SU-DHL-6 (cell line): ENCODE data around the gene SYTL5.

Source experiments
- H2AFZ ChIP-seq: fragments of 200-600 bp; sonication (generic); 2 replicates; pipeline ENCODE4 v1.6.1; 2014; ENCODE audit warnings: low read depth, mild to moderate bottlenecking, moderate library complexity, mixed read lengths, antibody characterized with exemption, low read length; ENCODE audit not compliant: severe bottlenecking
- H3F3A ChIP-seq: fragments of 200-600 bp; shearing (Covaris generic); 2 replicates; pipeline ENCODE4 v1.6.0; 2016; ENCODE audit warnings: antibody characterized with exemption, mild to moderate bottlenecking; ENCODE audit not compliant: insufficient read depth
- H3K27ac ChIP-seq: fragments of 200-600 bp; sonication (generic); 2 replicates; pipeline ENCODE4 v1.5.1; 2016; ENCODE audit warnings: low read depth, mild to moderate bottlenecking, low read length, moderate library complexity, mixed read lengths
- H3K27me3 ChIP-seq: fragments of 200-600 bp; sonication (generic), shearing (Covaris generic); 2 replicates; pipeline ENCODE4 v1.6.0; 2014; ENCODE audit warnings: mild to moderate bottlenecking, low read length
- H3K36me3 ChIP-seq: fragments of 200-600 bp; sonication (generic); 2 replicates; pipeline ENCODE4 v1.6.1; 2014; ENCODE audit warnings: mild to moderate bottlenecking, low read length, mixed read lengths
- H3K4me2 ChIP-seq: fragments of 300-600, 200-600 bp; shearing (Covaris generic), sonication (generic); 2 replicates; pipeline ENCODE4 v1.6.0; 2014; ENCODE audit warnings: low read length, low read depth, mild to moderate bottlenecking; ENCODE audit not compliant: poor library complexity, severe bottlenecking
- H3K4me3 ChIP-seq: fragments of 200-600 bp; sonication (generic); 2 replicates; pipeline ENCODE4 v1.5.1; 2014; ENCODE audit warnings: antibody characterized with exemption, low read length, mild to moderate bottlenecking, mixed read lengths; ENCODE audit not compliant: insufficient read depth, poor library complexity, severe bottlenecking
- H3K79me2 ChIP-seq: fragments of 200-600 bp; sonication (generic); 2 replicates; pipeline ENCODE4 v1.6.1; 2014; ENCODE audit warnings: mild to moderate bottlenecking, low read length, moderate library complexity; ENCODE audit not compliant: insufficient read depth
- H3K9ac ChIP-seq: fragments of 200-600 bp; sonication (generic); 2 replicates; pipeline ENCODE4 v1.7.0; 2014; ENCODE audit warnings: mild to moderate bottlenecking, low read length
- H3K9me2 ChIP-seq: fragments of 200-600 bp; sonication (generic); replicated peaks from 2 replicates; pipeline ENCODE4 v1.6.1; 2014; ENCODE audit warnings: low read length; ENCODE audit not compliant: insufficient read depth
- H3K9me3 ChIP-seq: fragments of 200-600 bp; sonication (generic); 2 replicates; pipeline ENCODE4 v1.6.1; 2014; ENCODE audit warnings: low read length, mixed read lengths; ENCODE audit not compliant: insufficient read depth
- H4K20me1 ChIP-seq: fragments of 200-600 bp; sonication (generic); 2 replicates; pipeline ENCODE4 v1.6.1; 2014; ENCODE audit warnings: low read depth, mild to moderate bottlenecking, antibody characterized with exemption, low read length, moderate library complexity, mixed read lengths
- EZH2phosphoT487 ChIP-seq: fragments of 200-600 bp; sonication (generic), shearing (Covaris generic); conservative IDR thresholded peaks from 2 replicates; pipeline ENCODE4 v1.6.1; 2018; ENCODE audit warnings: mild to moderate bottlenecking, antibody characterized with exemption, low read length, moderate library complexity, mixed read lengths
- TF ChIP-seq, protein P1 (sequence below): fragments of 200-600 bp; sonication (generic); IDR thresholded peaks from one replicate; pipeline ENCODE4 v1.5.1; 2017; ENCODE audit warnings: antibody characterized with exemption, mild to moderate bottlenecking, low read length, moderate library complexity; ENCODE audit not compliant: insufficient read depth, poor library complexity, severe bottlenecking

SYTL5 gene

GRCh38 chrX:38080808-38081207 lies 74.5 kb downstream of the SYTL5 start:
- Histone ChIP-seq H2AFZ (no peak overlapping the region), H3K36me3 (no peaks in the 10 kb centered on the region), H3K27me3 (no peaks in the 10 kb centered on the region), H3F3A (no peaks in the 10 kb centered on the region), H3K4me2 (no peak overlapping the region), H4K20me1 (no peaks in the 10 kb centered on the region), H3K9ac (no peak overlapping the region), H3K4me3 (no peak overlapping the region), H3K27ac (no peak overlapping the region), H3K9me3 (no peaks in the 10 kb centered on the region), H3K9me2 (no peaks in the 10 kb centered on the region), H3K79me2 (no peaks in the 10 kb centered on the region)
- TF ChIP-seq EZH2phosphoT487: no peak
- TF ChIP-seq, protein P1, sequence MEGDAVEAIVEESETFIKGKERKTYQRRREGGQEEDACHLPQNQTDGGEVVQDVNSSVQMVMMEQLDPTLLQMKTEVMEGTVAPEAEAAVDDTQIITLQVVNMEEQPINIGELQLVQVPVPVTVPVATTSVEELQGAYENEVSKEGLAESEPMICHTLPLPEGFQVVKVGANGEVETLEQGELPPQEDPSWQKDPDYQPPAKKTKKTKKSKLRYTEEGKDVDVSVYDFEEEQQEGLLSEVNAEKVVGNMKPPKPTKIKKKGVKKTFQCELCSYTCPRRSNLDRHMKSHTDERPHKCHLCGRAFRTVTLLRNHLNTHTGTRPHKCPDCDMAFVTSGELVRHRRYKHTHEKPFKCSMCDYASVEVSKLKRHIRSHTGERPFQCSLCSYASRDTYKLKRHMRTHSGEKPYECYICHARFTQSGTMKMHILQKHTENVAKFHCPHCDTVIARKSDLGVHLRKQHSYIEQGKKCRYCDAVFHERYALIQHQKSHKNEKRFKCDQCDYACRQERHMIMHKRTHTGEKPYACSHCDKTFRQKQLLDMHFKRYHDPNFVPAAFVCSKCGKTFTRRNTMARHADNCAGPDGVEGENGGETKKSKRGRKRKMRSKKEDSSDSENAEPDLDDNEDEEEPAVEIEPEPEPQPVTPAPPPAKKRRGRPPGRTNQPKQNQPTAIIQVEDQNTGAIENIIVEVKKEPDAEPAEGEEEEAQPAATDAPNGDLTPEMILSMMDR: no peak

DNA sequence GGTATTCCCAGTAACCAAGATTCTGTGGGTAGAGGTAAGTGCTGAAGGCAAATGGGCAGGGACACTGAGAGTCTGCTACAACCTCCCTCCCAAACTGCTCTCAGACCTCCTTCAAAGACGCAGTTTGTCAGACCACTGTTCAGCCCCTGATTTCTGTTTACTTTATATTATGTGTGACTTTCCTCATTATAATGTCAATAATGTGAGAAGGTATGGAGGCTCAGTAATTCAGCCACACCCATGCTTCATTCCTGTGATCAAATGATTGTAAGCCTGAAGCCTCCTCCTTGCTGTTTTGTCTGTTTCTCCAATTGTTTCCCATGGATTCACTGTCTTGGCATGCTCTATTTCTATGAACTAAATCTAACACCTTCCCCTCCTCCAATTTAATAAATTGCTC lies 75.6 kb downstream of the SYTL5 start:
- Histone ChIP-seq H3K4me2 (no peak overlapping the region), H3K79me2 (no peaks in the 10 kb centered on the region), H3K9me2 (no peaks in the 10 kb centered on the region), H3K9me3 (no peaks in the 10 kb centered on the region), H3K27me3 (no peaks in the 10 kb centered on the region), H3K27ac (no peak overlapping the region), H3F3A (no peaks in the 10 kb centered on the region), H3K9ac (no peak overlapping the region), H3K36me3 (no peaks in the 10 kb centered on the region), H4K20me1 (no peaks in the 10 kb centered on the region), H2AFZ (no peak overlapping the region), H3K4me3 (no peak overlapping the region)
- TF ChIP-seq EZH2phosphoT487: no peak
- TF ChIP-seq, protein P1: no peak

DNA sequence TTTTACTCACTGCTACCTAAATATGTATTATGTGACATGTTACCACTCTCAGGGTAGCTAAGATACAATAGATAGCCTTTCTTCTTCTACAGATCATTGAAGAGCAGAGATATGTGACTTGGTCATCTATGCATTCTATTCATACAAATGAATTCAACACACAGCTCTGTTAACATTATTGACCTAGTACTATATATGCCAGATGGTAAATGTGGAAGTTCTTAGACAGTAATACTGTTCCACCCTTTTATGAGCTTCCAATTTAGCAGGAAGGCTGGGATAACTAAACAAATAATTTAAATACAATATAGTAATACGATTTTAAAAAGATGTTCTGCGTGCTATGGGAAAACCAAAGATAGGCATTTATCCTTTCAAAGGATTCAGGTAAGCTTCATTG lies 76.0 kb downstream of the SYTL5 start:
- TF ChIP-seq, protein P1: no peak
- no peak for TF ChIP-seq EZH2phosphoT487
- no peaks in the 10 kb centered on the region for H3K36me3 ChIP-seq
- no peaks in the 10 kb centered on the region for H3K9me2 ChIP-seq
- H4K20me1 ChIP-seq: no peaks in the 10 kb centered on the region
- no peak overlapping the region for H3K4me3 ChIP-seq
- no peaks in the 10 kb centered on the region for H3K27me3 ChIP-seq
- H3K79me2 ChIP-seq: no peaks in the 10 kb centered on the region
- H3K27ac ChIP-seq: no peak overlapping the region
- no peak overlapping the region for H3K9ac ChIP-seq
- H3F3A ChIP-seq: no peaks in the 10 kb centered on the region
- H3K9me3 ChIP-seq: no peaks in the 10 kb centered on the region
- H2AFZ ChIP-seq: no peak overlapping the region
- H3K4me2 ChIP-seq: no peak overlapping the region
